Inflammatory macrophage treated with lipopolysaccharide for 4 hours (primary cell): ENCODE measurements around the gene GRIFIN.
A peak's percentile ranks its signal among the peaks of the same experiment; 100 is the strongest.

Source experiments
- DNase-seq: peaks from one replicate; pipeline ENCODE4 v3.0.0-alpha.2; 2020

GRIFIN gene

DNA sequence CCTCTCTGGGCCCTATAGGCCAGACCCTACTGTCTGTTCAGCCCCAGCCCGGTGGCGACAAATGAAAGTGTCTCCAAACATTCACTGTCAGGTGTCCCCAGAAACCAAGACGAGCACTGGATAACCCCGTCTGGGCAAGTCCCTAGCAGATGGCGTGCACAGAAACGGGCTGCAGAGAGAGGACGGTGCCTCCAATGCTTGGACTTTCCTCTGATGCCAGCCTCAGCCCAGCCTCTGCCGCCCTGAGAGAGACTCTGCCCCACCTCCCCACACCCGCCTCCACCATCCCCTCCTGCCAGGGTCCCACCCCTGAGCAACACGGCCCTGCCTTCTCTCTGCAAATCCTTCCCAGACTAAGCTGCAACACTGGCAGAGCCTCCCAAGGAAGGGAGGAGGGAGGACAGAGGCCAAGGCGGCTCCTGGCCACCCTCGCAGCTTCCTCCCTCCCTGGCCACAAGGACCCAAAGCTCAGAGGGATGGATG lies 36.0 kb upstream of the GRIFIN start:
- DNase-seq: no peak

DNA sequence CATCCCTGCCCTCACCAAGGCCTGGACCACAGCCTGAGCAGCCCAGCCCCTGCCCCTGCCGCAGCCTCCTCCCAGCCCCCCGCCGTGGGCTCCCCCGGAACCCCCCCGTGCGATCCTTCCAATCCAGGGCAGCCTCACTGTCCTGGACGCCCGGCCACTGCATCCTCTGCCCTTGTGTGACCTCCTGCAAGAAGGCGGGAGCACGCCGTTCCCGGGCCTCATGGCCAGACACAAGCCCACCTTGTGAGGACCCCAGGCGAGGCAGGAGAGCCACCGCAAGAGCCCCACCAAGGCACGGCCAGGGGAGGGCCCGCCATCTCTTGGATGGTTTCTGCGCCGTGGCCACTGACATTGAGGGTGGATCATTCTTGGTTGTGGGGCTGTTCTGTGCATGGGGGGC lies 35.6 kb upstream of the GRIFIN start:
- DNase-seq: no peak

DNA sequence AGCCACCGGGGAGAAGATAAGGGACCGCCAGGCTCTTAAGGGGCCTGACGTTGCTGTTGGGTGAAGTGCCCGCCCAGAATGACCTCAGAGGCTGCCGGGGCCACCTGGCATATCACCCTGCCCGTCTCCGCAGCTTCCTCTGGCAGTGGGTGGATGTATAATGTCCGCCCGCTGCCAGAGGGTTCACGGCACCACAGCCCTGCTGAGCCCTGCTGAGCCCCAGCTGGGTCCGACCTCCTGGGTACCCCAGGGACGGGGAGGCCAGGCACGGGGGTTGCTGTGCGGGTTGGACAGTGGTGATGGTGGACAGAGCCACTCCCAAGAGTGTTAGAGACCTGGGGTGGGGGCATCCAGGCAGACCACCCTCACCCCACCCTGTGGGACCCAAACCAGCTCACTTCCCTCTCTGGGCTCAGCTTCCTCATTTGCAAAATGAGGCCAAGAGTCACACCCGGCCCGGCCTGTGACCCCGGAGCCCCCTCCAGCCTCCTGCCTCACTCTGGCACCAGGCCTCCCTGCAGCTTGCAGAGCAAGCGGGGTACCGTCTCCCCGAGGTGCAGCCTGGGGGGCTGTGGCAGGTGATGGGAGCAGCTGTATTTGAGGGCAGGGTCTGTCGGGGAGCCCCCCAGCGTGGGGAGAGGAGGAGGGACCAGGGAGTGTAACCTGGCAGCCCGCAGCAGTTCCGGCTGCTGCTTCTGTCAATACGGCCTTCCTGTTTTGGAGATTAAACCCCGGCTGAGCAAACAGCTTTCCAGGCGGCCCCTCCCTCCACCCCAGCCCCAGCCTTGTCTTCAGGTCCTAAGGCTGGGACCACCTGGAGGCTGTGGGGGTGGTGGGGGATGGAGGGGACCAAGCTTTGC lies 34.9 kb upstream of the GRIFIN start:
- peak; percentile 55 for DNase-seq

DNA sequence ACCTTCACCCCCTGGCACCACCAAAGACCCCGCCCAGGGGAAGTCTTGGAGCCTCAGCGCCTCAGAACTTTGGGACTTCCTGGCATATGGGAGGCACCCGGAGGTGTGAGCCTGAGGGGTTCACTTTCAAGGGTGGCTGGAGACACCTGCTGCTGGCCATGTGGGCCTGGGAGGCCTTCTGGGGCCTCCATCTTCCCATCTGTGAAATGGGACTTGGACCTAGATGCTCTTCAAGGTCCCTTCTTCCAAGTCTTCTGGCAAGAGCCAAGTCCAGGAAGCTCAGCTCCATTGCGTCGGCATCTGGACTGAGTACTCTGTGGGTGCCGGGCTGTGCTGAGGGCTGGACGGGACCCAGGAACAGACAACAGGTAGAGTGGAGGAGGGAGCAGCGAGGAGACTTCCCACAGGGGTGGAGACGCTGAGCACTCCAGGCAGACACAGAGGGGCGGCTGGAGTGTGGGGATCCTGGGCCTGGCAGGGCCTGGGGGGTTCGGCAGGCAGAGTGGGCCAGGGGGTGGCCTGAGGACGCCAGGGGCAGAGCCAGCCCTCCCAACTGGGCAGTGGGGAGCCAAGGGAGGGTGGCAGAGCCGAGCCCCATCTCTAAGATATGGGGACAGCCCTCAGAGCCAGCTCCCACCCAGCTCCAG lies 34.1 kb upstream of the GRIFIN start:
- no peak for DNase-seq

DNA sequence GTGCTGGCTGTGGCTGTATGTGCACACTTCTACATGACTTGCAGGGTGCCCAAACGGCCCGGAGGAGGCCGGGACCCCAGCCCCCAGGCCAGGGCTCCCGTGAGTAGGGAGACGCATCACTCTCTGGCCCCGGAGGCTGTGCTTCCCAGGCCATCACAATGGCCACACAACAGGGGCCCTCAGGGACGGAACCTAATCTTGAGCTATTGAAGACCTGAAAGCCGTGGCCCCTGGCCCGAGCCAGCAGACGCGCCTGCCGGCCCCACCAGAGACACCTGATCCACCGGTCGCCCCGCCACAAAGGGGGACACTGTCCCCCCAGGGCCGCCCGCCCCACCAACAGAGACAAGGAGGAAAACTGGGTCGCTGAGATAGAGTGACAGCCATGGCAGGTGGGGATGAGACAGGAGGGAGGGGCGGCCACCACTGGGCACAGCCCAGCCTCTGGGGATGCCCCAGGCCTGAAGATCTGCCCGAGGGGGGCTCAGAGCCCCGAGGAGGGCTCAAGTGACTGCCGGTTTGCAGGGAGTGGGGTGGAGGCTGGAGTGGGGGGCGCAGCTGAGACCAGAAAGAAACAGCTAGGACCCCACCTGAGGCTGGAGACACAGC lies 33.2 kb upstream of the GRIFIN start:
- DNase-seq: no peak

DNA sequence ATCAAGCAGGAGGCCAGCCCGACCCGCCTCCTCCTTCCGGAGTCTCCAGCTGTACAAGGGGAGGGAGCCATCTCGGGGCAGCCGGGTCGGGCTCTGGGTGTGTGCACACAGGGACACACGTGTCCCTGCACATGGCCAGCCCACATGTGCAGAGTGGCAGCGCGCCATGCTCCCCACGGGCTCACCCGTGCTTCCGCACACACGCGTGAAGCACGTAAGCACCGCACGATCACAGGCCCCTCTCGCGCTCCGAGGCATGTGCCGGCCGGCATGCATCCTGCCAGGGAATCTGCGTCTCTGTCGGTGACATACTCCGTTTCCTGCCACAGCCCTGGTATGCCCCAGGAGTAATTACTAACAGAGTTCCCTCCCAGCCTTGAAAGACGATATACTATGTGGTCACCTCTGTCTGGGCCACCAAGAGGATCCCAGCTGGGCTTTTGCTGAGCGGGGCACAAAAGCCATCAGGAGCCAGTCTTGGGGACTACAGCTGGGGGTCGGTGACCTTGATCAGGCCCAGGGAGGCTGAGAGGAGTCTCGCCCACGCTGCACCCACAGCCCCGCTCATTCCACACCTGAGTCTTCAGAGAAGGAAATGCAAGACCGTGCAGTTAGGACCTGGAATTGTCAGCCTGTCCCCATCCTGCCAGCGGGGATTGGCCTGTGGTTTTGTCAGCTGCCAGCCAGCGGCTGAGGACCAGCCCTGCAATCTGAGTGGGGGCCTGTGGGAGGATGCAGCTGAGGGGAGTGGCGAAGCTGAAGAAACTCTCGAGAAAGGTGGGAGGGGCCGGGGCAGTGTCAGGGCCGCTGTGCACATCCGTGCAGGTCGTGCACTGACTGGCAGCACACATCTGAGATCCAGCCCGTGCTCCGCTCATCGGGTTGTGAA lies 32.4 kb upstream of the GRIFIN start:
- peak; percentile 57 for DNase-seq

DNA sequence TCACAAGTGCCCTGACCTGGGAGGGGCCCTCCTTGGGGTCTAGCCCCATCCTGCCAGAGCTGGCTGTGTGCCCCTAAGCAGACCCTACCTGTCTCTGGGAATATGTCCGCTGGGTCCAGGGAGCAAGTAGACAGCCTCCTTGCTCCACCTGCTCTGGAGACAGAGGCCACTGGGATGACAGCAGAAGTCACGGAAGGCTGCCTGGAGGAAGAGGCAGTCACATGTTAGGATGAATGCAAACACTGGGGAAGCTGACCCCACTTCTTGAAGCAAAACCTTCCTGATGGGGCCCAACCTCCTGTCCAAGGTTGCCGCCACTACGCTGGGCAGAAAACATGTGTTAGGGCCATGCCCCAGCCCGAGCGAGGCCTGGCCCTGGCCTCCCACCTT lies 31.7 kb upstream of the GRIFIN start:
- no peak for DNase-seq

DNA sequence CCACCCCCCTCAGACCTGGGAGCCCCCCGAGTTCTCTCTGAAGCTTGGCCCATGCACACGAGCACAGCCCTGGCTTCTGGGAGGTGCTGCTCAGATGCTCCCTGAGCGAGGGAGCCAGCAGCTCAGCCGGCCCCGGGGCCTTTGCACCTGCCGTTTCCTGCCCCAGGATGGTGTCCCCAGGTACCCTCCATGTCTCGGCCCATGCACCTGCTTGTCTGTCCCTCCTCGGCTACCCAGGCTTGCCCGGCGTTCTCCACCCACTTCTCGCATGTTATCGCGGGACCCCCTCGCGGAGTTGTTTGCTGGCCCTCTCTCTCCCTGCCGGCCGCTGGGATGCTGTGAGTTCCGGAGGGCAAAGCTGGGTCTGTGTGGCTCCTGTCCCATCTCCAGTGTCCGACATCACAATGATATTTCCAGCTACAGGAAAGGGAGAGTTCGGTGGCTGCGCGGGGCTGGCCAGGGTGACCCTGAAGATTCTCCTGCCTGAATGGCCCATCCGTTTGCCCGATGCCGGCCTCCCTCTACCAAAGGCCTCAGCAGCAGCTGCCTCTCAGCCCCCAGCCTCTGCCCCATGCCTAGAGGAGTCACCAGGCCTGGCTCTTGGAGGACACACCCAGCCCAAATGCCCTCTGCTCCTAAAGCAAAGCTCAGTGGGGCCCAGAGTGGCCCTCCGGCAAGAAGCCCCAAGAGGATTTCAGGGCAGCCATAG lies 31.2 kb upstream of the GRIFIN start:
- no peak for DNase-seq

DNA sequence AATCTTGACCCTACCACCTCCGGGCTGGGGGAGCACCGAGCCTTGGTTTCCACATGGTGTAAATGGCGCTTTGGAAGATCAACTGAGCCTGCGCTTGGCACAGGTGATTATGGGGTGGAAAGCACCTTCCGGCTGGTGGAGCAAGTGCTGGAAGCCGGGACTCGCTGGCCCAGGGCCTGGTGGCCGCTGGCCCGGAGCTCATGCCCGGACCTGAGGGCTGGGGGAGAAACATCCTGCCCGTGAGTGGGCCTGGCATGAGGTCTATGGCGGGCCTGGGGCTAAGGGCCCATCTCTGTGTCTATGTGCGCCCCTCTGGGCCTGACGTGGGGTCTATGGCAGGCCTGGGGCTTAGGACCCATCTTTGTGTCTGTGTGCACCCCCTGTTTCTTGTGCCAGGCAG lies 29.2 kb upstream of the GRIFIN start:
- DNase-seq: no peak

DNA sequence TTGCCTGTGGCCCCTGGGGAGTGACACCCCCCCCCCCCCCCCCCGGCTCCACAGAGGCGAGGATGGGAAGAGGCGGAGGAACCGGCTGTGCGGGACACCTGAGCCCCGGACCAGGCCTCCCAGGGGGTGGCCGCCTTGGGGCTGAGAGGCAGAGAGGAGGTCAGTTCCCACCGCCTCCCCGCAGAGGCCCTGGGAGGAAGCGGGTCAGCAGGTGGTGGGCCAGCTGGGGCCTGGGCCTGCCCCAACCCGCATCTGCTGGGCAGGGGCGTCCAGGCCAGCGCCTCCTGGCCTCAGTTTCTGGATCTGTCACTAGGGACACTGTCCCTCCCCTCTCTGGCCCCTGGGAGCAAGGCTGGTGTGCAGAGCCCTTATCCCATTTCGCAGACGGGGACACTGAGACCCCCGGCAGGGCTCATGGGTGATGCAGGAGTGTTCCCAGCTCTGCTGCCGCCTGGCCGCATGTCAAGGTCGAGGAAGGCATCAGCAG lies 28.7 kb upstream of the GRIFIN start:
- no peak for DNase-seq

DNA sequence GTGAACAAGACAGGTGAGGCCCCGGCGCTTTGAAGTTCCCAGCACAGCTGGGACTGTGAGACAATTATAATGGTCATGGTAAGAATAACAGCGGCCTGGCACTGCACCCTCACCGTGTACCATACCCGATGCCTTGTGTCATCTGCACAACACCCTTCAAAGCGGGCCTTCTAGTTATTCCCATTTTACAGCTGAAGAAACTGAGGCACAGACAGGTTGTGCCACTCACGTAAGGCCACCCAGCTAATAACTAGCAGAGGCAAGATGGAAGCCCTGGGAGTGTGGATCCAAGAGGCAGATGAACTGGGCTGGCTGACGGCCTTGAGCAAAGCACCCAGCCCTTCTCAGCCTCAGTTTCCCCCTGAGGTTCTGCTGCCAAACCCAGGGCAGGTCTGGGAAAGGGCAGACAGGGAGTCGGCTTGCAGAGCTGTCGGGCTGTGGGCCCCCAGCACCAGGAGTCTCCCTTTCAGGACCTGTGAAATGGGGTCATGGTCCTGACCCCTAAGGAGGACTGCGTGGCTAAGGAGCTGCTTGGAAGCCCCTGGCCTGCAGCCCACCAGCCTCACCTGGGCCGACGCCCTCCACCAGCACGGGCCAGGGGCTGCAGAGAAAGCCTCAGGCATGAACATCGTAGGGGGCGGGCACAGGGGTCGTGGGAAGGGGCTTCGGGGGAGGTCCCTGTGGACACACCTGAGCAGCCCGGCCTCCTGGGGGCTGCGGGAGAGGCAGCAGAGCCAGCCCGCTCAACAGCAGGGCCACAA lies 28.1 kb upstream of the GRIFIN start:
- DNase-seq: no peak

DNA sequence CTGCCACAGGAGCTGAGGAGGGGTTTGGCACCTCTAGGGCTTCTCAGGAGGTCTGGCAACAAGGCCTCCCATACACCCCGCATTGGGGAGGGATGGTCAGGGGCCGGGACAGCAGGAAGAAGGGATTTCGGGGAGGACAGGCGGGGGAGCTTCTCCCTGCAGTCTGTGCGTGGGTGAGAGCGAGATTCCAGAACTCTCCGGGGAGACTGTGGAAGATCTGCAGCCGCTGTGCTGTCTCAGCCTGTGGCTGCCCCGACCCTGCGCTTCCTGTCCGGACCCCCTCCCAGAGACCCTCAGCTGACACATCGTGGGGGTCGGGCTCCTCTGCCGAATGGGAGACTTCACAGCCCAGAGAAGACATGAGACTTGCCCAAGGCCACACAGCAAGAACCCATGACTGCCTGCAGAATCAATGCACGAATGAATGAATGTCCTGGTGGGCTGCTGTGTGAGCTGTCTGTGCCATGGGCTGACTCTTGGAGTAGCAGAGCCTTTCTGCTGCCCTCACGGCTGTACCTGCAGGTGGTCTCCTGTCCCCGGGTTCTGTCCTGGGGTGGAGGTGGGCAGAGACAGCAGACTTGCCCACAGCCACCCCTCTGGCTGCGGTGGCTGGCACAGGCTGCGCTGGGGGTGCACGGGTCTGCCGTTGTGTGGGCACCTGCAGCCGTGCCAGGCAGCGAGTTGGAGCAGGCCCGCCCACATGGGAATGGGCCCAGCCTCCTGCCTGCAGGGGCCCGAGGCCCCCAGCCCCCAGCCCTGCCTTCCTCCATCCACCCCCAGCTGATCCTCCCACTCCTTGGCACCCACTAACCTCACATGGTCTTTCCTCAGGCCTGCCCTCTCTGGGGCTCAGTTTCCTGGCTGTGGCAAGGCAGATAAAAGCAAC lies 27.1 kb upstream of the GRIFIN start:
- DNase-seq: no peak

DNA sequence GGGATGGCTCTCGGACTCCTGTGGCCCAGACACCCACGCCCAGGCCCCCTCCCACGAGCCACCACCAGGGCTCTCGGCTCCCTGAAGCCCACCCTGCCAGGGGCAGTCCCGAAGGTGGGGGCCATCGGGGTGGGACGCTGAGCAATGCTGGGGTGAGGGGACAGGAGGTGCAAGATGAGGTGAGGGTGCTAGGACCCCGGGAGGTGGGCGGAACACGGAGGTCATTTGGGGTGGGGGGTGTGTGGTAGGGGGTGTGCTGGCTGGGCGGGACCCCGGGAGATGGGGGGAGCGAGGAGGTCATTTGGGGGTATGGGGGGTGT lies 26.4 kb upstream of the GRIFIN start:
- DNase-seq: no peak

DNA sequence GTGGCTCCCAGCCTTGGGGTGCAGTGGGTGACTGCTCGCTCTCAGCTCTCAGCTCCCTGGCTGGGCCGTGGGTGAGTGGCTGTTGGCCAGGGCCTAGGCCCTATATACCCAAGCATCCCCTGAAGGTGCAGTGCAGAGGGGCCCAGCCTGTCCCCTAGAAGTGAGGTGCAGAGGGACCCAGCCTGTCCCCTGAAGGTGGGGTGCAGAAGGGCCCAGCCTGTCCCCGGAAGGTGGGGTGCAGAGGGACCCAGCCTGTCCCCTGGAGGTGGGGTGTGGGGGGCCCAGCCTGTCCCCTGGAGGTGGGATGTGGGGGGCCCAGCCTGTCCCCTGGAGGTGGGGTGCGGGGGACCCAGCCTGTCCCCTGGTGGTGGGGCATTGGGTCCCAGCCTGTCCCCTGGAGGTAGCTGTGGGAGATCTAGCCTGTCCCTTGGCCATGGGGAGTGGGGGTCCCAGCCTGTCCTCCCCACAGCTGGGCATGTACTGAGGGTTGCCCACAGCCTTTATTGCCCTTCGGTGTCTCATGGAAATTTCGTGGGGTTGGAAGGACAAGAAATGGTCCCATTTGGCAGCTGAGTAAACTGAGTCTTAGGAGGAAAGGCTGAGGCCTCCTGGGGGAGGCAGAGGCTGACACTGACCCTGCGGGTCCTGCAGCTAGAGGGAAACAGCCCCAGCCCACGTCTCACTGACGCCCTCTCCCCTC lies 25.9 kb upstream of the GRIFIN start:
- no peak for DNase-seq

DNA sequence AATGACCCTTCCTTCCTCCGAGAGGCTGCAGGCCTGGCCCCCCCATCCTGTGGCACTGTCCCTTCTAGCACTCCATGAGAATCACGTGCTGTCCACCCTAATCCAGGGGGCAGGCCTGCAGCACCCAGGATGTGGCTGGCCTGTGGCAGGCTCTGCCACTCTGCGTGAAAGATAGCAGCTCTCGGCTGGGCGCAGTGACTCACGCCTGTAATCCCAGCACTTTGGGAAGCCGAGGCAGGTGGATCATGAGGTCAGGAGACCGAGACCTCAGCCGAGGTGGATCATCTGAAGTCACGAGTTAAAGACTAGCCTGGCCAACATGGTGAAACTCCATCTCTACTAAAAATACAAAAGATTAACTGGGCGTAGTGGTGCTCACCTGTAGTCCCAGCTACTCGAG lies 24.5 kb upstream of the GRIFIN start:
- no peak for DNase-seq

DNA sequence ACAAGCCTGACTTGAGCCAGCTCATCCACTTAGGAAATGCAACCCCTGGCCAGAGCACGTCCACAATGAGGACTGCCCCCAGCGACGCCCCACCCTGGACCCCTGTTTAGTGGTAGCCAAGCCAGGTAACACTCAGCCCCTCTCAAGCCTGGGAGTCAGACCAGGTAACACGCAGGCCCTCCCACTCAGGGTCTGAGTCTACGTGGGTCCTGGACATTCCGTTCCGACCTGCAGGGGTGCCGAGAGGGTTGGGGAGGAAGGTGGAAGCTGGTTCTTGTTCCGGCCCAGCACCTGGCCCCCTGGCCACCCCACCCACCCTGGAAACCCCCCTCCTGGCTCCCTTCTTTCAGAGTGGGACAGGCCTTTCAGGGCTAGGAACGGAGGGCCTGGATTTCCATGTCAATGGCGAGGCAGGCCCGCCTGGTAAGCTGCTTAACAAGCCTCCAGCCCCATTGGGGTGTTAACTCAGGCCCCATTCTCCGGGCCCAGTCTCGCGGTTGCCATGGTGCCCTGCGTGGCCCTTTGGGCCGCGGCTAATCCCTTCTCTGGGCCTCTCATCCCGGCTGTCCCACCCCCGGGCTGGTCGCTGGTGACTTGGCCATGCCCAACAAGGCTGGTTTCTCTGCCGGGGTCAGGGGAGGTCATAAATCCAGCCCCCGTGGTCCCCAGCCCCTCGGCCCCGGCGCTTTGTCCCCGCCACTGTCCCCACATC lies 23.7 kb upstream of the GRIFIN start:
- no peak for DNase-seq

DNA sequence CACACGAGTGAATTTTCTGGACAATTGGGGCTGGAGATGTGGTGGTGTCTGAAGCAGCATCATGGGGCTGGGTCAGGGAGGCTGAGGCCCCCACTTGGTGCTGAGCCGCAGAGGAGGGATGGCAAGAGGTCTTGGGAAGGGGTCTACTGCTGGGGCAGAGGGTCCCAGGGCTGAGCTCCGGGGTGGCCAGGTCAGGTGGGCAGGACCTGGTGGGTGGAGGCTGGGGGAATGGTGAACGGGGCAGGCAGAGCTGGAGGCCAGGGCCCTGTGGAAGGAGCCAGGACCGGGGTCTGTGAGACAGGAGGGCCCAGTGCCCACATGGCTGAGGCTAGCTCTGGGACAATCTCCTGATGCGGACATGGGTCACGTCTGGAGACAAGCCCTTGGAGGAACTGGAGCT lies 23.0 kb upstream of the GRIFIN start:
- DNase-seq: no peak

DNA sequence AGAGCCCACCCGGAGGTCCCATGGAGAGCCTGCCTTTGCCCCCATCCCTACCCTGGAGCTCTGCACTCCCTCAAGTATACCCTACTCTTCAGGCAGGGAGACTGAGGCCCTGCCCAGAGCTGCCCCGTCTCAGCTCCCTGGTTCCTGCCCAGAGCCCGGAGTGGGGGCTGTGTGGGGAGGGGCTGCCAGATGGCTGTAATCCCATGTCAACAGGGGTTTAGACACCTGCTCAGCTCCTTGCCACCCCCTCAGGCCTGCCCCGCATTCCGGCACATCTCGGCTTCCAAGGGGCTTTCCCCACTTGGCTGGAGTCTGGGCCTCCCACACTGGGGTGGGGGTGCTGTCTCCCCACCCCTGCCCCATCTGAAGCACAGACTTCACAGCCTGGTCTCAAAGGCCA lies 22.5 kb upstream of the GRIFIN start:
- DNase-seq: no peak
